Measurements from ENCODE around the gene TBC1D23.
A peak's percentile ranks its signal among the peaks of the same experiment; 100 is the strongest.
"Not testable (repeated sequence)": the region's sequence is repeated elsewhere in the genome, so short reads cannot be mapped to it uniquely, and the experiment has no call there.

Gene TBC1D23

GRCh38 chr3:100244264-100244663, 16.5 kb upstream of the TBC1D23 start:
- no peak overlapping the region for H3K27ac Mint-ChIP-seq
- ATAC-seq (no peak), DNase-seq (no peak)
- H3K27me3 Mint-ChIP-seq, result peaks cover 7% of the 10 kb centered on the region
- H3K4me3 Mint-ChIP-seq, result no peak overlapping the region
- H3K9me3 Mint-ChIP-seq, result no peaks in the 10 kb centered on the region
- peaks cover 12% of the 10 kb centered on the region for H3K4me1 Mint-ChIP-seq

DNA sequence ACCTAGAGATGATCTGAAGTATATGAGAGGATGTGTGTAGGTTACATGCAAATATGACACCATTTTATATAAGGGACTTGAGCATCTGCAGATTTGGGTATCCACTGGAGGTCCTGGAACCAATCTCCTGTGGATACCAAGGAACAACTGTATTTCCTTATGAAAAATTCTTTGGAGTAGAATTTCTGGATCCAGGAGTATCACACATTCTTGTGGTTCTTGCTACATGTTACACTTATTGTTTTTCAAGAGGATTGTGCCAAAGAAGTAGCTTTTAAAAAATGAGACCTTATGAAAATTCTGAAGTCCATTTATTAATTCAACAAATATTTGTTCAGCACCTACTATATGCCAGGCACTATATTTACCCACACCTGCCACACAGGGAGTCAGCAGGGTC, 15.7 kb upstream of the TBC1D23 start:
- H3K4me3 Mint-ChIP-seq, result no peak overlapping the region

GRCh38 chr3:100245927-100246326, 14.9 kb upstream of the TBC1D23 start:
- ATAC-seq (no peak), DNase-seq (no peak)
- Mint-ChIP-seq H3K9me3 (peaks cover 0 to 9% of the 10 kb centered on the region in 2 donors), H3K27ac (no peak overlapping the region), H3K4me3 (no peak overlapping the region), H3K4me1 (peaks cover 12% of the 10 kb centered on the region), H3K27me3 (peaks cover 4% of the 10 kb centered on the region)

More for the DNA sequence above, 15.7 kb upstream of the TBC1D23 start:
- H3K9me3 Mint-ChIP-seq, result peaks cover 0 to 5% of the 10 kb centered on the region in 2 donors
- no peak for DNase-seq
- peaks cover 7% of the 10 kb centered on the region for H3K27me3 Mint-ChIP-seq
- peaks cover 12% of the 10 kb centered on the region for H3K4me1 Mint-ChIP-seq
- no peak overlapping the region for H3K27ac Mint-ChIP-seq
- ATAC-seq, result no peak

GRCh38 chr3:100246999-100247398, 13.8 kb upstream of the TBC1D23 start:
- ATAC-seq, result peak; percentile 49
- no peak overlapping the region for H3K4me3 Mint-ChIP-seq

GRCh38 chr3:100252001-100252400, 8.8 kb upstream of the TBC1D23 start:
- no peaks in the 10 kb centered on the region for H3K27me3 Mint-ChIP-seq
- no peak overlapping the region for H3K4me3 Mint-ChIP-seq
- peaks cover 15% of the 10 kb centered on the region for H3K4me1 Mint-ChIP-seq
- ATAC-seq (no peak), DNase-seq (no peak)
- H3K27ac Mint-ChIP-seq, result no peak overlapping the region
- H3K9me3 Mint-ChIP-seq, result peaks cover 0 to 9% of the 10 kb centered on the region in 2 donors

More at GRCh38 chr3:100246999-100247398, 13.8 kb upstream of the TBC1D23 start:
- Mint-ChIP-seq H3K4me1 (peaks cover 12% of the 10 kb centered on the region), H3K27ac (no peak overlapping the region), H3K27me3 (no peaks in the 10 kb centered on the region), H3K9me3 (peaks cover 0 to 9% of the 10 kb centered on the region in 2 donors)
- DNase-seq, result no peak

DNA sequence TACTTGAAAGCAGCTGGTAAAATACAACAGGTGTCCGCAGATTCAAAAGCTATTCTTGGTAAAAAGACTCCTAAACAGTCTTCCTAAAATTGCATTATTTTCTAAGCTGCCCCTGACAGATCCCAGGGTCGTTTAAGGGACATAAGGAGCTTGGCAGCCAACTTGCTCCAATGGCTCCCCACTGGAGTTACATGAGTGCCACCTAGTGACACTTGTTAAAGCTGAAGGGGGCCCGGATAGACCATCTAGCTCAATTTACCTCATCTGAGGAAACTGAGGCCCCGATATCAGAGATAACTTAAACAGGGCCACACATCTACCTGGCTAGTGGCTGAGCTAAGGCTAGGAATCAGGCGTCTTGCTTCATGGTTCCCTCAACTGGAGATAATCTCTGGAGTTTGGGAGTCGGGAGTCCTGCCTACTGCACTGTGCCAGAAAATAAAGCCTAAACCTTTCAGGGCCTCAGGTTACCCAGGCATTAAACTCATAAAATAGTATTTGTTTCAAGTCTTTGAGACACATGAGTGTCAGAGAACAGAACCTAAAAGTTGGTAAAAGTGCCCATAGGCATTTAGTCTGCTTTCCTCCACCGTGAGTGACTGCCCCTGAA, 6.5 kb upstream of the TBC1D23 start:
- Mint-ChIP-seq H3K9me3 (peaks cover 0 to 9% of the 10 kb centered on the region in 2 donors), H3K27me3 (no peaks in the 10 kb centered on the region), H3K4me3 (no peak overlapping the region), H3K4me1 (peaks cover 24% of the 10 kb centered on the region), H3K27ac (peak overlapping the region in 1 of 2 donors; percentile 13)
- peak; percentile 49 to 50 for DNase-seq
- ATAC-seq, result peak; percentile 87

- no peaks in the 10 kb centered on the region for H3K27me3 Mint-ChIP-seq
- no peak overlapping the region for H3K4me3 Mint-ChIP-seq
- peaks cover 46% of the 10 kb centered on the region for H3K4me1 Mint-ChIP-seq
- H3K27ac Mint-ChIP-seq, result no peak overlapping the region
- no peak for ATAC-seq
- H3K9me3 Mint-ChIP-seq, result no peaks in the 10 kb centered on the region
- no peak for DNase-seq
These were observed 4.1 kb upstream of the TBC1D23 start for GRCh38 chr3:100256731-100257151.

GRCh38 chr3:100257586-100257985, 3.2 kb upstream of the TBC1D23 start:
- H3K4me3 Mint-ChIP-seq, result peak overlapping the region in 1 of 2 donors; percentile 10
- DNase-seq (no peak), ATAC-seq (no peak)
- H3K27ac Mint-ChIP-seq, result no peak overlapping the region
- H3K9me3 Mint-ChIP-seq, result no peaks in the 10 kb centered on the region
- H3K27me3 Mint-ChIP-seq, result no peaks in the 10 kb centered on the region
- peaks cover 54% of the 10 kb centered on the region for H3K4me1 Mint-ChIP-seq

DNA sequence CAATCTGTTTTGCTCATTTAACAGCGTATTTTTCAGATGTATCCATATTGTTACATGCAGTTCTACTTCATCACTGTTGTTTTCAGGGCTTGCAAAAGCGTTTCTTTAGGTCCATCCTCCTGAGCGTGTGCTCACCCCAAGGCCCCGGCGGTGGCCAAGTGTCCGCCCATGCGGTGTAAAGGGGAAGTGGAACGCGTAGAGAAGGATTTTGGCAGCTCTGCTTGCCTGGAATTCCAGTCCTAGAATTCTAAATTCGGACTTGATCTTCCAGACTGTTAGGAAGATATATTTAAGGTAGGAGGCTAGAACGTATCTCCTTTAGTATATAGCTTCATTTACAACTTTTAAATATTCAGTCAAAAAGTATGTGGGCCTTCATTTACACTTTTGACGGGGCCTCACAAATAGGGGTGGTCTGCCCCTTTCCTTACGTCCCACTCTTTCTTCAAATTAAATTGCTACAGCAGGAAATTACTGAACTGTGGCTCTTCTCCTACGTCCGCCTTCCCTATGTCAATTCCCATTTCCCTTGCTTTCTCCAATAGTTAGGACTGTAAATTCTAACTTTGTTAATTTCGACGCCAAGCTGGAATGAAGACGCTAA, 609 bp upstream of the TBC1D23 start:
- no peaks in the 10 kb centered on the region for H3K27me3 Mint-ChIP-seq
- peak overlapping the region; percentile 95 to 99 for H3K27ac Mint-ChIP-seq
- H3K9me3 Mint-ChIP-seq, result no peaks in the 10 kb centered on the region
- DNase-seq, result no peak
- peaks cover 70% of the 10 kb centered on the region for H3K4me1 Mint-ChIP-seq
- ATAC-seq, result no peak
- H3K4me3 Mint-ChIP-seq, result peak overlapping the region; percentile 87 to 95

- H3K27me3 Mint-ChIP-seq, result no peaks in the 10 kb centered on the region
- ATAC-seq (no peak), DNase-seq (no peak)
- H3K4me3 Mint-ChIP-seq, result peak overlapping the region; percentile 87 to 95
- H3K4me1 Mint-ChIP-seq, result peaks cover 70% of the 10 kb centered on the region
- peak overlapping the region; percentile 95 to 99 for H3K27ac Mint-ChIP-seq
- H3K9me3 Mint-ChIP-seq, result no peaks in the 10 kb centered on the region
These were observed 702 bp downstream of the TBC1D23 start for GRCh38 chr3:100261485-100261903.

- not testable (repeated sequence) for H3K27me3 Mint-ChIP-seq, H3K4me3 Mint-ChIP-seq, H3K27ac Mint-ChIP-seq, ATAC-seq, H3K9me3 Mint-ChIP-seq, DNase-seq
- H3K4me1 Mint-ChIP-seq, result peaks cover 56% of the 10 kb centered on the region
These were observed 2.1 kb downstream of the TBC1D23 start for GRCh38 chr3:100262925-100263324.

DNA sequence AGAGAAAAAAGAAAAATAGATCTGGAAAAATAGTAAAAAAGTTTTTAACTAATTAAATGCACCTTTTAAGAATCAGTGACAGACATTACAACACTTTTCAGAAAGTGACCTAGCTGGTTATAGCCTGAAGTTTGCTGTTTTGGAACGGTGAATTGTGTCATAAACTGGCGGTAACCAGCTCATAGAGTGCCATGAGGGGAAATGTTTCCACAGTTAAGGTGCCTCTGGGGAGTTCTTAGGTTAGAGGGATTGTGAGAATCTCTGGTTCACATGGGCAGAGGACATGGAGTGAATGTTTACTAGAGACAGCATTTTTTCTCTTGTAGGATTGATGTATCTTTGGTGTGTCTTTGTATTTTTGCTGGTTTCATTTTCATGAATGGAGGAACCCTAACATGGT, 2.8 kb downstream of the TBC1D23 start:
- ATAC-seq (no peak), DNase-seq (no peak)
- peaks cover 56% of the 10 kb centered on the region for H3K4me1 Mint-ChIP-seq
- H3K9me3 Mint-ChIP-seq, result no peaks in the 10 kb centered on the region
- no peak overlapping the region for H3K27ac Mint-ChIP-seq
- H3K4me3 Mint-ChIP-seq, result peak overlapping the region in 1 of 2 donors; percentile 0
- H3K27me3 Mint-ChIP-seq, result no peaks in the 10 kb centered on the region

DNA sequence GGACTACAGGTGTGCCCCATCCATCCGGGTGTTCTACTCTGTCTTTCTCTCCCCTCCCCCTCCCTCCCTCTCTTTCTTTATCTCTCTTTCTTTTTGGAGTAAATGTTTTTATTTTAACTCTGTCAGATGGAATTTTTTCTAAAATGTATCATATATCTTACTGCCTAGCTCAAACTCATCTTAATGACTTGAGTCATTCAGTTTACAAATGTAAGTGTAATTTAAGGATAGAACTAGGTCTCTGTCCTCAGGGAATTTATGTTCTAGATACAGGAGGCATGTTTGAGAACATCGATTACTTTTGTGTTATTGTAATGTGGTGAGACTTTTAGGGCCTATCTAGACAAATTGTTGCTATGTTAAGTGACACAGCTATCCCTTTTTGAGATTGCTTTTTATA, 3.5 kb downstream of the TBC1D23 start:
- peaks cover 57% of the 10 kb centered on the region for H3K4me1 Mint-ChIP-seq
- no peak overlapping the region for H3K27ac Mint-ChIP-seq

GRCh38 chr3:100265016-100265415, 4.2 kb downstream of the TBC1D23 start:
- no peak for ATAC-seq
- Mint-ChIP-seq H3K9me3 (no peaks in the 10 kb centered on the region), H3K27me3 (no peaks in the 10 kb centered on the region), H3K4me3 (no peak overlapping the region), H3K27ac (no peak overlapping the region), H3K4me1 (peaks cover 57% of the 10 kb centered on the region)
- DNase-seq, result no peak

More for the DNA sequence above, 3.5 kb downstream of the TBC1D23 start:
- no peak overlapping the region for H3K4me3 Mint-ChIP-seq
- H3K27me3 Mint-ChIP-seq, result no peaks in the 10 kb centered on the region
- DNase-seq (no peak), ATAC-seq (no peak)
- no peaks in the 10 kb centered on the region for H3K9me3 Mint-ChIP-seq

- DNase-seq (no peak), ATAC-seq (no peak)
- H3K27ac Mint-ChIP-seq, result no peak overlapping the region
- peaks cover 58% of the 10 kb centered on the region for H3K4me1 Mint-ChIP-seq
- H3K27me3 Mint-ChIP-seq, result no peaks in the 10 kb centered on the region
- no peak overlapping the region for H3K4me3 Mint-ChIP-seq
- no peaks in the 10 kb centered on the region for H3K9me3 Mint-ChIP-seq
These were observed 5.7 kb downstream of the TBC1D23 start for GRCh38 chr3:100266531-100266930.

DNA sequence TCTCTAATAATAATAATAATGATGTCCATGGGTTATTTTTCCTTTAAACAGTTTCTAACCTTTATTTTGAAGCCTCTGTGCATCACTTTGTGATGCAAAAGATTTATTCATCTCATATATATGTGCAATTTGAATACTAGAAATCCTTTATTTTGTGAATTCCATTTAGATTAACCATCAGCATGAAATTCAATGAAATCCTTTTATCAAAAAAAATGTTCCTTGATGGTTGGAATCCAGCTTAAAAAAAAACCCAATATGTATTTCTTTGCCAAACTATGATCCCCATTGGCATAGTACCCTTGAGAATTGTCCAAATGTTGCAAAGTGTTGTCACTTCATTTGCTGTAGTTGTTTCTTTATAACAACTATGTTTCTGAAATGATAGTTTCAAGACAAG, 7.4 kb downstream of the TBC1D23 start:
- Mint-ChIP-seq H3K27me3 (no peaks in the 10 kb centered on the region), H3K27ac (no peak overlapping the region), H3K4me3 (no peak overlapping the region), H3K9me3 (no peaks in the 10 kb centered on the region), H3K4me1 (peaks cover 46% of the 10 kb centered on the region)
- DNase-seq (no peak), ATAC-seq (no peak)
